ENCODE measurements around the gene BTBD18. TPM values are rescaled to one million over a fixed set of nuclear protein-coding genes. Genes with fewer than 3 reads are reported as not detected.
A peak's percentile ranks its signal among the peaks of the same experiment; 100 is the strongest.

BTBD18 gene
- total RNA-seq, 1 experiment from 2014 or later: 0.09 TPM

DNA sequence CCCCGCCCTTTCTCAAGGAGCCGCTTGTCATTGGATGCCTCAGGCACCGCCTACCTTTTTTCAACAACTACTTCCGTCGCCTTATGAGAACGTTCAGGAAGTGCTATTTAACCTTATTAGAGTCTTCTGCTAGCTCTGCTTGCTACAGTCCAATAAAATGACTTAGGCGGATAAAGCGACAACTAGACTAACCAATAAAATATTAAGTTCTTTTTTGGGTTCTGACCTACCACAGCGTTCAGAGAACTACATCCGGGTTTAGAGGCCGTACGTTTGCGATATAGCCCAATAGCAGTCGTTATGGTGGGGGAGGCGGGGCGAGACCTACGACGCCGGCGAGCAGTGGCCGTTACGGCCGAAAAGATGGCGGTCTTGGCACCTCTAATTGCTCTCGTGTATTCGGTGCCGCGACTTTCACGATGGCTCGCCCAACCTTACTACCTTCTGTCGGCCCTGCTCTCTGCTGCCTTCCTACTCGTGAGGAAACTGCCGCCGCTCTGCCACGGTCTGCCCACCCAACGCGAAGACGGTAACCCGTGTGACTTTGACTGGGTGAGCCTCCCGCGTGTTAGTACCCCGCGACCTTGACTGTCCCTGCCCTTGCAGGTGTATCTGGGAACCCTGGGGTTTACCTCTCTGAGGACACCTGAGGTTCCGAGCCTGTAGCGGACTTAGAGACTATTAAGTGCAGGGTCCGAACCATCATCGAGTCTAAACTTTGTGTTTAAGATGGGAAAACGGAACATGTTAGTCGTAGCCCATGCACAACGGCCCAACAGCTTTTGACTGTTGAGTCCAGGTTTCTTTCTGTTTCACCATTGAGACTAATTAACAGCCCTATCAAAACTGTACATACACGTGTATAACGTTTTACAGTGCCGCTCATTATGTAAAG, 39.1 kb downstream of the BTBD18 start, which contains the start of gene TMX2 (continued):
- TF ChIP-seq, protein P1, sequence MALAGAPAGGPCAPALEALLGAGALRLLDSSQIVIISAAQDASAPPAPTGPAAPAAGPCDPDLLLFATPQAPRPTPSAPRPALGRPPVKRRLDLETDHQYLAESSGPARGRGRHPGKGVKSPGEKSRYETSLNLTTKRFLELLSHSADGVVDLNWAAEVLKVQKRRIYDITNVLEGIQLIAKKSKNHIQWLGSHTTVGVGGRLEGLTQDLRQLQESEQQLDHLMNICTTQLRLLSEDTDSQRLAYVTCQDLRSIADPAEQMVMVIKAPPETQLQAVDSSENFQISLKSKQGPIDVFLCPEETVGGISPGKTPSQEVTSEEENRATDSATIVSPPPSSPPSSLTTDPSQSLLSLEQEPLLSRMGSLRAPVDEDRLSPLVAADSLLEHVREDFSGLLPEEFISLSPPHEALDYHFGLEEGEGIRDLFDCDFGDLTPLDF (CRISPR knock-in tag; IDR thresholded peaks at IDR 0.05): no peak
- TF ChIP-seq TCF7 (CRISPR knock-in tag; IDR thresholded peaks at IDR 0.05; ENCODE audit: low read depth) (no peak), IRF2 (CRISPR knock-in tag; IDR thresholded peaks at IDR 0.05; ENCODE audit: borderline replicate concordance, low read depth) (no peak), SMAD4 (CRISPR knock-in tag; IDR thresholded peaks at IDR 0.05) (no peak), JUN (CRISPR knock-in tag; IDR thresholded peaks at IDR 0.05) (peak; percentile 84; the same call in 1 of the 2 replicates), HMGA2 (CRISPR knock-in tag; IDR thresholded peaks at IDR 0.05) (no peak), GTF2I (CRISPR knock-in tag; conservative IDR thresholded peaks at IDR 0.05) (no peak), ZBTB21 (CRISPR knock-in tag; IDR thresholded peaks at IDR 0.05; ENCODE audit: borderline replicate concordance) (no peak), ELF4 (CRISPR knock-in tag; IDR thresholded peaks at IDR 0.05; ENCODE audit: low read depth) (no peak), PRRX2 (CRISPR knock-in tag; IDR thresholded peaks at IDR 0.05) (no peak), NR2C2 (CRISPR knock-in tag; IDR thresholded peaks at IDR 0.05) (peak; percentile 71; the same call in 1 of the 2 replicates), OVOL2 (CRISPR knock-in tag; IDR thresholded peaks at IDR 0.05; ENCODE audit: borderline replicate concordance) (no peak), CREB1 (CRISPR knock-in tag; IDR thresholded peaks at IDR 0.05) (no peak), FOXK1 (CRISPR knock-in tag; IDR thresholded peaks at IDR 0.05) (0 out of 2 replicates have a peak, but pooled peaks have one; percentile 7), ZNF317 (CRISPR knock-in tag; IDR thresholded peaks at IDR 0.05; ENCODE audit: borderline replicate concordance, low read depth) (no peak), NFE2L1 (CRISPR knock-in tag; IDR thresholded peaks at IDR 0.05) (no peak), SP1 (CRISPR knock-in tag; conservative IDR thresholded peaks at IDR 0.05) (peak; percentile 79), GRHL2 (CRISPR knock-in tag; IDR thresholded peaks at IDR 0.05; ENCODE audit: insufficient replicate concordance, severe bottlenecking) (no peak), CREM (CRISPR knock-in tag; IDR thresholded peaks at IDR 0.05) (peak; percentile 89)
- TF ChIP-seq, protein P2, sequence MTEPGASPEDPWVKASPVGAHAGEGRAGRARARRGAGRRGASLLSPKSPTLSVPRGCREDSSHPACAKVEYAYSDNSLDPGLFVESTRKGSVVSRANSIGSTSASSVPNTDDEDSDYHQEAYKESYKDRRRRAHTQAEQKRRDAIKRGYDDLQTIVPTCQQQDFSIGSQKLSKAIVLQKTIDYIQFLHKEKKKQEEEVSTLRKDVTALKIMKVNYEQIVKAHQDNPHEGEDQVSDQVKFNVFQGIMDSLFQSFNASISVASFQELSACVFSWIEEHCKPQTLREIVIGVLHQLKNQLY (CRISPR knock-in tag; IDR thresholded peaks at IDR 0.05): no peak
- TF ChIP-seq, protein P3, sequence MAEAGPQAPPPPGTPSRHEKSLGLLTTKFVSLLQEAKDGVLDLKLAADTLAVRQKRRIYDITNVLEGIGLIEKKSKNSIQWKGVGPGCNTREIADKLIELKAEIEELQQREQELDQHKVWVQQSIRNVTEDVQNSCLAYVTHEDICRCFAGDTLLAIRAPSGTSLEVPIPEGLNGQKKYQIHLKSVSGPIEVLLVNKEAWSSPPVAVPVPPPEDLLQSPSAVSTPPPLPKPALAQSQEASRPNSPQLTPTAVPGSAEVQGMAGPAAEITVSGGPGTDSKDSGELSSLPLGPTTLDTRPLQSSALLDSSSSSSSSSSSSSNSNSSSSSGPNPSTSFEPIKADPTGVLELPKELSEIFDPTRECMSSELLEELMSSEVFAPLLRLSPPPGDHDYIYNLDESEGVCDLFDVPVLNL (CRISPR knock-in tag; IDR thresholded peaks at IDR 0.05; ENCODE audit: borderline replicate concordance, low read depth): no peak
- TF ChIP-seq, protein P4, sequence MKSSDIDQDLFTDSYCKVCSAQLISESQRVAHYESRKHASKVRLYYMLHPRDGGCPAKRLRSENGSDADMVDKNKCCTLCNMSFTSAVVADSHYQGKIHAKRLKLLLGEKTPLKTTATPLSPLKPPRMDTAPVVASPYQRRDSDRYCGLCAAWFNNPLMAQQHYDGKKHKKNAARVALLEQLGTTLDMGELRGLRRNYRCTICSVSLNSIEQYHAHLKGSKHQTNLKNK (CRISPR knock-in tag; IDR thresholded peaks at IDR 0.05): no peak
- TF ChIP-seq, protein P5, sequence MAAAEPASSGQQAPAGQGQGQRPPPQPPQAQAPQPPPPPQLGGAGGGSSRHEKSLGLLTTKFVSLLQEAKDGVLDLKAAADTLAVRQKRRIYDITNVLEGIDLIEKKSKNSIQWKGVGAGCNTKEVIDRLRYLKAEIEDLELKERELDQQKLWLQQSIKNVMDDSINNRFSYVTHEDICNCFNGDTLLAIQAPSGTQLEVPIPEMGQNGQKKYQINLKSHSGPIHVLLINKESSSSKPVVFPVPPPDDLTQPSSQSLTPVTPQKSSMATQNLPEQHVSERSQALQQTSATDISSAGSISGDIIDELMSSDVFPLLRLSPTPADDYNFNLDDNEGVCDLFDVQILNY (CRISPR knock-in tag; IDR thresholded peaks at IDR 0.05): no peak
- TF ChIP-seq, protein P6, sequence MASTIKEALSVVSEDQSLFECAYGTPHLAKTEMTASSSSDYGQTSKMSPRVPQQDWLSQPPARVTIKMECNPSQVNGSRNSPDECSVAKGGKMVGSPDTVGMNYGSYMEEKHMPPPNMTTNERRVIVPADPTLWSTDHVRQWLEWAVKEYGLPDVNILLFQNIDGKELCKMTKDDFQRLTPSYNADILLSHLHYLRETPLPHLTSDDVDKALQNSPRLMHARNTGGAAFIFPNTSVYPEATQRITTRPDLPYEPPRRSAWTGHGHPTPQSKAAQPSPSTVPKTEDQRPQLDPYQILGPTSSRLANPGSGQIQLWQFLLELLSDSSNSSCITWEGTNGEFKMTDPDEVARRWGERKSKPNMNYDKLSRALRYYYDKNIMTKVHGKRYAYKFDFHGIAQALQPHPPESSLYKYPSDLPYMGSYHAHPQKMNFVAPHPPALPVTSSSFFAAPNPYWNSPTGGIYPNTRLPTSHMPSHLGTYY (CRISPR knock-in tag; IDR thresholded peaks at IDR 0.05): no peak
- TF ChIP-seq, protein P7, sequence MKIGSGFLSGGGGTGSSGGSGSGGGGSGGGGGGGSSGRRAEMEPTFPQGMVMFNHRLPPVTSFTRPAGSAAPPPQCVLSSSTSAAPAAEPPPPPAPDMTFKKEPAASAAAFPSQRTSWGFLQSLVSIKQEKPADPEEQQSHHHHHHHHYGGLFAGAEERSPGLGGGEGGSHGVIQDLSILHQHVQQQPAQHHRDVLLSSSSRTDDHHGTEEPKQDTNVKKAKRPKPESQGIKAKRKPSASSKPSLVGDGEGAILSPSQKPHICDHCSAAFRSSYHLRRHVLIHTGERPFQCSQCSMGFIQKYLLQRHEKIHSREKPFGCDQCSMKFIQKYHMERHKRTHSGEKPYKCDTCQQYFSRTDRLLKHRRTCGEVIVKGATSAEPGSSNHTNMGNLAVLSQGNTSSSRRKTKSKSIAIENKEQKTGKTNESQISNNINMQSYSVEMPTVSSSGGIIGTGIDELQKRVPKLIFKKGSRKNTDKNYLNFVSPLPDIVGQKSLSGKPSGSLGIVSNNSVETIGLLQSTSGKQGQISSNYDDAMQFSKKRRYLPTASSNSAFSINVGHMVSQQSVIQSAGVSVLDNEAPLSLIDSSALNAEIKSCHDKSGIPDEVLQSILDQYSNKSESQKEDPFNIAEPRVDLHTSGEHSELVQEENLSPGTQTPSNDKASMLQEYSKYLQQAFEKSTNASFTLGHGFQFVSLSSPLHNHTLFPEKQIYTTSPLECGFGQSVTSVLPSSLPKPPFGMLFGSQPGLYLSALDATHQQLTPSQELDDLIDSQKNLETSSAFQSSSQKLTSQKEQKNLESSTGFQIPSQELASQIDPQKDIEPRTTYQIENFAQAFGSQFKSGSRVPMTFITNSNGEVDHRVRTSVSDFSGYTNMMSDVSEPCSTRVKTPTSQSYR (CRISPR knock-in tag; IDR thresholded peaks at IDR 0.05): 0 out of 2 replicates have a peak, but pooled peaks have one; percentile 61
- TF ChIP-seq, protein P8, sequence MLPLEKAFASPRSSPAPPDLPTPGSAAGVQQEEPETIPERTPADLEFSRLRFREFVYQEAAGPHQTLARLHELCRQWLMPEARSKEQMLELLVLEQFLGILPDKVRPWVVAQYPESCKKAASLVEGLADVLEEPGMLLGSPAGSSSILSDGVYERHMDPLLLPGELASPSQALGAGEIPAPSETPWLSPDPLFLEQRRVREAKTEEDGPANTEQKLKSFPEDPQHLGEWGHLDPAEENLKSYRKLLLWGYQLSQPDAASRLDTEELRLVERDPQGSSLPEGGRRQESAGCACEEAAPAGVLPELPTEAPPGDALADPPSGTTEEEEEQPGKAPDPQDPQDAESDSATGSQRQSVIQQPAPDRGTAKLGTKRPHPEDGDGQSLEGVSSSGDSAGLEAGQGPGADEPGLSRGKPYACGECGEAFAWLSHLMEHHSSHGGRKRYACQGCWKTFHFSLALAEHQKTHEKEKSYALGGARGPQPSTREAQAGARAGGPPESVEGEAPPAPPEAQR (CRISPR knock-in tag; IDR thresholded peaks at IDR 0.05): no peak
- TF ChIP-seq, protein P9, sequence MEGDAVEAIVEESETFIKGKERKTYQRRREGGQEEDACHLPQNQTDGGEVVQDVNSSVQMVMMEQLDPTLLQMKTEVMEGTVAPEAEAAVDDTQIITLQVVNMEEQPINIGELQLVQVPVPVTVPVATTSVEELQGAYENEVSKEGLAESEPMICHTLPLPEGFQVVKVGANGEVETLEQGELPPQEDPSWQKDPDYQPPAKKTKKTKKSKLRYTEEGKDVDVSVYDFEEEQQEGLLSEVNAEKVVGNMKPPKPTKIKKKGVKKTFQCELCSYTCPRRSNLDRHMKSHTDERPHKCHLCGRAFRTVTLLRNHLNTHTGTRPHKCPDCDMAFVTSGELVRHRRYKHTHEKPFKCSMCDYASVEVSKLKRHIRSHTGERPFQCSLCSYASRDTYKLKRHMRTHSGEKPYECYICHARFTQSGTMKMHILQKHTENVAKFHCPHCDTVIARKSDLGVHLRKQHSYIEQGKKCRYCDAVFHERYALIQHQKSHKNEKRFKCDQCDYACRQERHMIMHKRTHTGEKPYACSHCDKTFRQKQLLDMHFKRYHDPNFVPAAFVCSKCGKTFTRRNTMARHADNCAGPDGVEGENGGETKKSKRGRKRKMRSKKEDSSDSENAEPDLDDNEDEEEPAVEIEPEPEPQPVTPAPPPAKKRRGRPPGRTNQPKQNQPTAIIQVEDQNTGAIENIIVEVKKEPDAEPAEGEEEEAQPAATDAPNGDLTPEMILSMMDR (IDR thresholded peaks at IDR 0.05): no peak
